Measurements from ENCODE around the gene CD2BP2. TPM values are rescaled to one million over a fixed set of nuclear protein-coding genes. Genes with fewer than 3 reads are reported as not detected.
A peak's percentile ranks its signal among the peaks of the same experiment; 100 is the strongest.

CD2BP2 gene
- total and polyA plus RNA-seq, 2 of the 13 experiments (the other 11 are each of a cell fraction or from before 2014, with no cell fraction given), result 24.9 to 54.6 TPM

- TF ChIP-seq ZNF143 (CRISPR knock-in tag; IDR thresholded peaks at IDR 0.05) (peak; percentile 63; the same call in 1 of the 2 replicates), PRPF4 (IDR thresholded peaks at IDR 0.05; ENCODE audit: low read depth, low read length, poor library complexity, severe bottlenecking) (no peak), ZNF207 (IDR thresholded peaks at IDR 0.05; ENCODE audit: borderline replicate concordance) (no peak), SIN3B (IDR thresholded peaks at IDR 0.05; ENCODE audit: low read length) (peak; percentile 39; the same call in 1 of the 2 replicates), HDAC1 (CRISPR knock-in tag; IDR thresholded peaks at IDR 0.05) (peak; percentile 90), ZNF446 (CRISPR knock-in tag; IDR thresholded peaks at IDR 0.05) (0 out of 2 replicates have a peak, but pooled peaks have one; percentile 19), NR2F1 (CRISPR knock-in tag; IDR thresholded peaks at IDR 0.05) (peak in 1 of 2 experiments; percentile 82; a peak in 3 of 4 replicates), PAX8 (CRISPR knock-in tag; IDR thresholded peaks at IDR 0.05; ENCODE audit: borderline replicate concordance) (no peak; the same call in 1 of the 2 replicates), ZNF792 (CRISPR knock-in tag; IDR thresholded peaks at IDR 0.05) (no peak), NONO (IDR thresholded peaks at IDR 0.05) (no peak), NONO (CRISPR knock-in tag; conservative IDR thresholded peaks at IDR 0.05) (peak; percentile 84), ZNF761 (CRISPR knock-in tag; conservative IDR thresholded peaks at IDR 0.05) (0 out of 2 replicates have a peak, but pooled peaks have one; percentile 70), ZKSCAN8 (CRISPR knock-in tag; IDR thresholded peaks at IDR 0.05; ENCODE audit: borderline replicate concordance) (no peak; the same call in 1 of the 2 replicates), CCDC6 (CRISPR knock-in tag; IDR thresholded peaks at IDR 0.05) (peak; percentile 69; the same call in 1 of the 2 replicates), CTCF (CRISPR knock-in tag; IDR thresholded peaks at IDR 0.05) (peak; percentile 45), PAF1 (CRISPR knock-in tag; IDR thresholded peaks at IDR 0.05) (0 out of 2 replicates have a peak, but pooled peaks have one; percentile 39)
- TF ChIP-seq, protein P1, sequence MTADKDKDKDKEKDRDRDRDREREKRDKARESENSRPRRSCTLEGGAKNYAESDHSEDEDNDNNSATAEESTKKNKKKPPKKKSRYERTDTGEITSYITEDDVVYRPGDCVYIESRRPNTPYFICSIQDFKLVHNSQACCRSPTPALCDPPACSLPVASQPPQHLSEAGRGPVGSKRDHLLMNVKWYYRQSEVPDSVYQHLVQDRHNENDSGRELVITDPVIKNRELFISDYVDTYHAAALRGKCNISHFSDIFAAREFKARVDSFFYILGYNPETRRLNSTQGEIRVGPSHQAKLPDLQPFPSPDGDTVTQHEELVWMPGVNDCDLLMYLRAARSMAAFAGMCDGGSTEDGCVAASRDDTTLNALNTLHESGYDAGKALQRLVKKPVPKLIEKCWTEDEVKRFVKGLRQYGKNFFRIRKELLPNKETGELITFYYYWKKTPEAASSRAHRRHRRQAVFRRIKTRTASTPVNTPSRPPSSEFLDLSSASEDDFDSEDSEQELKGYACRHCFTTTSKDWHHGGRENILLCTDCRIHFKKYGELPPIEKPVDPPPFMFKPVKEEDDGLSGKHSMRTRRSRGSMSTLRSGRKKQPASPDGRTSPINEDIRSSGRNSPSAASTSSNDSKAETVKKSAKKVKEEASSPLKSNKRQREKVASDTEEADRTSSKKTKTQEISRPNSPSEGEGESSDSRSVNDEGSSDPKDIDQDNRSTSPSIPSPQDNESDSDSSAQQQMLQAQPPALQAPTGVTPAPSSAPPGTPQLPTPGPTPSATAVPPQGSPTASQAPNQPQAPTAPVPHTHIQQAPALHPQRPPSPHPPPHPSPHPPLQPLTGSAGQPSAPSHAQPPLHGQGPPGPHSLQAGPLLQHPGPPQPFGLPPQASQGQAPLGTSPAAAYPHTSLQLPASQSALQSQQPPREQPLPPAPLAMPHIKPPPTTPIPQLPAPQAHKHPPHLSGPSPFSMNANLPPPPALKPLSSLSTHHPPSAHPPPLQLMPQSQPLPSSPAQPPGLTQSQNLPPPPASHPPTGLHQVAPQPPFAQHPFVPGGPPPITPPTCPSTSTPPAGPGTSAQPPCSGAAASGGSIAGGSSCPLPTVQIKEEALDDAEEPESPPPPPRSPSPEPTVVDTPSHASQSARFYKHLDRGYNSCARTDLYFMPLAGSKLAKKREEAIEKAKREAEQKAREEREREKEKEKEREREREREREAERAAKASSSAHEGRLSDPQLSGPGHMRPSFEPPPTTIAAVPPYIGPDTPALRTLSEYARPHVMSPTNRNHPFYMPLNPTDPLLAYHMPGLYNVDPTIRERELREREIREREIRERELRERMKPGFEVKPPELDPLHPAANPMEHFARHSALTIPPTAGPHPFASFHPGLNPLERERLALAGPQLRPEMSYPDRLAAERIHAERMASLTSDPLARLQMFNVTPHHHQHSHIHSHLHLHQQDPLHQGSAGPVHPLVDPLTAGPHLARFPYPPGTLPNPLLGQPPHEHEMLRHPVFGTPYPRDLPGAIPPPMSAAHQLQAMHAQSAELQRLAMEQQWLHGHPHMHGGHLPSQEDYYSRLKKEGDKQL (CRISPR knock-in tag; IDR thresholded peaks at IDR 0.05; ENCODE audit: low read depth), result no peak
- TF ChIP-seq, protein P2, sequence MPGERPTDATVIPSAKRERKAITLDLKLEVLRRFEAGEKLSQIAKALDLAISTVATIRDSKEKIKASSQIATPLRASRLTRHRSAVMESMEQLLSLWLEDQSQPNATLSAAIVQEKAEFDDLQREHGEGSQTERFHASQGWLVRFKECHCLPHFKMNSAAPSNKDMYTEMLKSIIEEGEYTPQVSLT (CRISPR knock-in tag; IDR thresholded peaks at IDR 0.05; ENCODE audit: borderline replicate concordance, low read depth), result no peak; the same call in 1 of the 2 replicates
- TF ChIP-seq, protein P3, sequence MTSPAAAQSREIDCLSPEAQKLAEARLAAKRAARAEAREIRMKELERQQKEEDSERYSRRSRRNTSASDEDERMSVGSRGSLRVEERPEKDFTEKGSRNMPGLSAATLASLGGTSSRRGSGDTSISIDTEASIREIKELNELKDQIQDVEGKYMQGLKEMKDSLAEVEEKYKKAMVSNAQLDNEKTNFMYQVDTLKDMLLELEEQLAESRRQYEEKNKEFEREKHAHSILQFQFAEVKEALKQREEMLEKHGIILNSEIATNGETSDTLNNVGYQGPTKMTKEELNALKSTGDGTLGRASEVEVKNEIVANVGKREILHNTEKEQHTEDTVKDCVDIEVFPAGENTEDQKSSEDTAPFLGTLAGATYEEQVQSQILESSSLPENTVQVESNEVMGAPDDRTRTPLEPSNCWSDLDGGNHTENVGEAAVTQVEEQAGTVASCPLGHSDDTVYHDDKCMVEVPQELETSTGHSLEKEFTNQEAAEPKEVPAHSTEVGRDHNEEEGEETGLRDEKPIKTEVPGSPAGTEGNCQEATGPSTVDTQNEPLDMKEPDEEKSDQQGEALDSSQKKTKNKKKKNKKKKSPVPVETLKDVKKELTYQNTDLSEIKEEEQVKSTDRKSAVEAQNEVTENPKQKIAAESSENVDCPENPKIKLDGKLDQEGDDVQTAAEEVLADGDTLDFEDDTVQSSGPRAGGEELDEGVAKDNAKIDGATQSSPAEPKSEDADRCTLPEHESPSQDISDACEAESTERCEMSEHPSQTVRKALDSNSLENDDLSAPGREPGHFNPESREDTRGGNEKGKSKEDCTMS (CRISPR knock-in tag; conservative IDR thresholded peaks at IDR 0.05), result no peak
These were observed at the start of gene CD2BP2 (continued) for GRCh38 chr16:30355144-30355953.
